Ecto neural progenitor cell (in vitro differentiated cells): ENCODE data around the gene CD3G.
A peak's percentile ranks its signal among the peaks of the same experiment; 100 is the strongest.

Source experiments
- DNase-seq: peaks from one replicate; pipeline ENCODE4 v3.0.0-alpha.2; 2018; ENCODE audit warnings: low spot score

The CD3G gene

GRCh38 chr11:118325283-118325682 is 18.9 kb upstream of the CD3G start:
- no peak for DNase-seq

GRCh38 chr11:118328745-118329144 is 15.4 kb upstream of the CD3G start:
- DNase-seq = no peak

- no peak for DNase-seq
These were observed 9.4 kb upstream of the CD3G start for GRCh38 chr11:118334745-118335144.

- no peak for DNase-seq
These were observed 5.5 kb upstream of the CD3G start for GRCh38 chr11:118338637-118339061.

GRCh38 chr11:118339281-118339961 is 4.7 kb upstream of the CD3G start:
- no peak for DNase-seq

- DNase-seq = no peak
These were observed 3.7 kb upstream of the CD3G start for GRCh38 chr11:118340449-118340848.

- DNase-seq = no peak
These were observed 2.9 kb upstream of the CD3G start for GRCh38 chr11:118341261-118341660.

GRCh38 chr11:118341815-118342489 is 2.2 kb upstream of the CD3G start:
- no peak for DNase-seq

- DNase-seq = no peak
These were observed 1.5 kb upstream of the CD3G start, which contains the start of gene CD3D for GRCh38 chr11:118342503-118343161. CD3D (minus strand) TSS chr11:118342705; CDS start chr11:118342607, 98 bp downstream.

- no peak for DNase-seq
These were observed 896 bp upstream of the CD3G start for GRCh38 chr11:118343248-118343647.

GRCh38 chr11:118349475-118349874 is 5.3 kb downstream of the CD3G start:
- no peak for DNase-seq

- no peak for DNase-seq
These were observed 9.1 kb downstream of the CD3G start for GRCh38 chr11:118353084-118353710.

GRCh38 chr11:118358071-118358470 is 13.9 kb downstream of the CD3G start:
- no peak for DNase-seq

GRCh38 chr11:118359295-118359958 is 15.3 kb downstream of the CD3G start, which contains the start of gene UBE4A:
UBE4A (plus strand) TSS chr11:118359600; CDS start chr11:118365081, 5,481 bp downstream.
- DNase-seq = peak; percentile 96

GRCh38 chr11:118364956-118365615 is 20.9 kb downstream of the CD3G start:
- no peak for DNase-seq

- no peak for DNase-seq
These were observed 22.1 kb downstream of the CD3G start for GRCh38 chr11:118366287-118366686.

GRCh38 chr11:118370774-118371173 is 26.6 kb downstream of the CD3G start:
- no peak for DNase-seq

- no peak for DNase-seq
These were observed 29.1 kb downstream of the CD3G start for GRCh38 chr11:118373263-118373662.

GRCh38 chr11:118373871-118374270 is 29.7 kb downstream of the CD3G start:
- no peak for DNase-seq

GRCh38 chr11:118374729-118375128 is 30.6 kb downstream of the CD3G start:
- no peak for DNase-seq

GRCh38 chr11:118375978-118376377 is 31.8 kb downstream of the CD3G start:
- no peak for DNase-seq
